KOPT-K1 (cell line): ENCODE measurements around the gene CHCHD10.
A peak's percentile ranks its signal among the peaks of the same experiment; 100 is the strongest.

Experiments
- H3K27ac ChIP-seq: fragments of 200-600 bp; sonication (generic); 2 replicates; pipeline ENCODE4 v1.5.1; 2016; ENCODE audit warnings: antibody characterized with exemption, mild to moderate bottlenecking, low read depth, low read length; ENCODE audit not compliant: poor library complexity, severe bottlenecking
- H3K36me3 ChIP-seq: fragments of 200-600 bp; sonication (generic); 2 replicates; pipeline ENCODE4 v1.5.1; 2017; ENCODE audit warnings: antibody characterized with exemption, mild to moderate bottlenecking, low read length, moderate library complexity; ENCODE audit not compliant: insufficient read depth
- H3K9me3 ChIP-seq: fragments of 200-600 bp; sonication (generic); 2 replicates; pipeline ENCODE4 v1.5.1; 2017; ENCODE audit warnings: antibody characterized with exemption, low read length, mild to moderate bottlenecking; ENCODE audit not compliant: insufficient read depth, poor library complexity, severe bottlenecking

Gene CHCHD10

GRCh38 chr22:23781065-23781464 lies 13.3 kb upstream of the CHCHD10 start:
- H3K36me3 ChIP-seq: no peaks in the 10 kb centered on the region
- no peaks in the 10 kb centered on the region for H3K9me3 ChIP-seq
- H3K27ac ChIP-seq: peak overlapping the region; percentile 68

- no peaks in the 10 kb centered on the region for H3K9me3 ChIP-seq
- H3K36me3 ChIP-seq: no peaks in the 10 kb centered on the region
- no peak overlapping the region for H3K27ac ChIP-seq
These were observed 12.5 kb upstream of the CHCHD10 start for GRCh38 chr22:23780146-23780748.

DNA sequence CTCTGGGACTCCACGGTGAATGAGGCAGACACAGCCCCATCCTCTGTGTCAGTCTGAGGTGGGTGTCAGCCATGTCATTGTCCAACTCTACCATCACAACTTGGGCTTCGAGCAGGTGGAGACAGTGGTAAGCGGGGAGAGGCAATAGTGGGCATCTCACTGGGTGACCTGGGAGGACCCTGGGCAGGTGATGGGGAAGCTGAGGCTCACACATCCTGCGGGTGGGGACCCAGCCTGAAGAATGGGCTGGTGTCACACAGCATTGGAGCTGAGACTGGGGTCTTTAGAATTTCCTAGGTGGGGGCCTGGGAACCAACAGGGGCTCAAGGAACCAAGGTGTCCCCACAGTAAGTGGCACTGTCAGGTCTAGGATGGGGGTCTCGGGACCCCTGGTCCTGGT lies 12.0 kb upstream of the CHCHD10 start:
- Histone ChIP-seq H3K36me3 (no peaks in the 10 kb centered on the region), H3K9me3 (no peaks in the 10 kb centered on the region), H3K27ac (no peak overlapping the region)

DNA sequence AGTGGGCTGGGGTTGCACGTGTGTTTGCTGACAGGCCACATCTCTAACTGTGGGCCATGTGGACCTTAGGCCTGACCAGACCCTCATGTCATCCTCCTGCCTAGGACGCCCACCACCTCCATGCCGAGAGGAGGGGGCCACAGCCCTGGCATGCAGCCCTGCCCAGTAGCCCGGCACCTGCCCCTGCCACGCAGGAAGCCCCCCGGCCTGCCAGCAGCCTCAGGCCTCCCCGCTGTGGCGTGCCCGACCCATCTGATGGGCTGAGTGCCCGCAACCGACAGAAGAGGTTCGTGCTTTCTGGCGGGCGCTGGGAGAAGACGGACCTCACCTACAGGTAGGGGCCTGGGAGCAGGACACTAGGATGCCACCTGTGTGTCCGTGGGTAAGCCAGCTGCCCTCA lies 11.3 kb upstream of the CHCHD10 start:
- H3K36me3 ChIP-seq: no peaks in the 10 kb centered on the region
- no peak overlapping the region for H3K27ac ChIP-seq
- H3K9me3 ChIP-seq: no peaks in the 10 kb centered on the region

GRCh38 chr22:23778577-23778900 lies 10.8 kb upstream of the CHCHD10 start:
- no peaks in the 10 kb centered on the region for H3K9me3 ChIP-seq
- H3K27ac ChIP-seq: no peak overlapping the region
- no peaks in the 10 kb centered on the region for H3K36me3 ChIP-seq

DNA sequence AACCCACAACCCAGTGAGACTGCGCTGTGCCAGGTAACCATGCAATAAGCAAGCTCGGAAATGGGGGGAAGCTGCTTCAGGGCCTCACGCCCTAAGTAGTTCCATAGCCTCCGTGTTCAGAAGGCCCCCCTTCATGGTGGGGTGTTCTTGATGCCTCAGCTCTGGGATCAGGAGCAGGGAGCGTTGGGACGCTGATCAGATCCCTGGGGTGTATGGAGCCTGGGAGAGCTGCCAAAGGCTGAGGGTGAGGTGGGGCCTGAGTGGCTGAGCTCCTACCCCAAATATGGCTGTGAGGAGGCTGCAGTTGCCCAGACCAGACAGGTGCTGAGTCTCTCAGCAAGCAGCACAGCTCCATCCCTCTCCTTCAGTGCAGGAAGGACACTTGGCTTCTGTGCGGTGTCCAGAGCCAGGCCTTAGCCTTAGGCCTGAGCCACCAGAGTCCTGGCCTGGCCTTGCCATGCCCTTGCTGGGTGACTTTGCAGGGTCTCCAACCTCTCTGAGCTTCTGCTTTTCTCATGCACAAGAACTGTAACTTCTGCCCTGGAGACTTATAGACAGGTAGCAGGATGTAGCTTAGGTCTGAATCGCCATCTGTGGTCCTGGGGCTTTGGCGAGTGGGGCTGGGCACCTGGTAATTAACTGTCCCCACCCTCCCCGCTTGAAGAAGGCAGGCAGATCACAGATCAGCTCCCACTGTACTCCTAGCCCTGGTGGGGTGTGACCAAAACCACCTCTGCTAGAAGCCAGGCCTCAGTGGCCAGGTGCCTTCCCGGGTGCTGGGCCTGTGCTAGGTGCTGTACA lies 10.2 kb upstream of the CHCHD10 start:
- Histone ChIP-seq H3K9me3 (no peaks in the 10 kb centered on the region), H3K36me3 (no peaks in the 10 kb centered on the region), H3K27ac (no peak overlapping the region)

GRCh38 chr22:23775779-23776375 lies 8.1 kb upstream of the CHCHD10 start:
- Histone ChIP-seq H3K9me3 (no peaks in the 10 kb centered on the region), H3K27ac (no peak overlapping the region), H3K36me3 (no peaks in the 10 kb centered on the region)

GRCh38 chr22:23774922-23775436 lies 7.2 kb upstream of the CHCHD10 start:
- Histone ChIP-seq H3K9me3 (no peaks in the 10 kb centered on the region), H3K27ac (no peak overlapping the region), H3K36me3 (no peaks in the 10 kb centered on the region)

DNA sequence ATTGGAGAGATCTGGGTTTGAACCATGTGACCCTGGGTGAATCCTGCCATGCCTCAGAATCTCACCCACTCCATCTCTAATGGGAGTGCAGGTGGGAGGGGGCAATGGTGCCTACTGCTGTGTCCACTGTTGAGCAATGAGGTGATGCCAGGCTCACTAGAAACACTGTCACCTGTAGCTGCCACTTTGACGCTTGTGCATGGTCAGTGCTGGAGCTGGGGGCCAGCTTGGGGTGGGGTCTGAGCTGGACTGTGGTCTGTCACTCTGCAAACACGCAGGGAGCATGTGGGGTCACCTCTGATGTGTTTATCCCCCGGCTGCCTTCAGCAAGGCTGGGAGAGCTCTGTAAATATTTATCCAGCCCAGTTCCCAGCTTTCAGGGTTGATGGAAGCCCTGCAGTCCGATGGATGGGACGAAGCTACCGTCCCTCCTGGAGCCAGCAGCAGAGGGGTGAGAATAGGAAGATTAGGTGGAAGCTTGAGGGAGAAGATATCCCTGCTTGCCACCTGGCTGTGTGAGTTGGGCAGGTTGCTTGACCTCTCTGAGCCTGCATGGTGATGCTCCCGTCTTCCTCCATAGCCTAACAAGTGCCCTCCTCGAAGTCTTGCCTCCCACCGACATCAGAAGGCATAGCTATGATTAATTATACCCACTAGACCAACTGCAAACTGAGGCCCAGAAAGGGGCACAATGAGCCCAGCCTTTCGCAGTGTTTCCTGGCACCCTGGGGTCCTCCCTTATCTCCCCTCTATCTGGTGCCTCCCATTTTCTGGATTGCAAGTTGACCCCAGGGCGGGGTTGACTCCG lies 6.5 kb upstream of the CHCHD10 start:
- Histone ChIP-seq H3K9me3 (no peaks in the 10 kb centered on the region), H3K27ac (no peak overlapping the region), H3K36me3 (no peaks in the 10 kb centered on the region)

DNA sequence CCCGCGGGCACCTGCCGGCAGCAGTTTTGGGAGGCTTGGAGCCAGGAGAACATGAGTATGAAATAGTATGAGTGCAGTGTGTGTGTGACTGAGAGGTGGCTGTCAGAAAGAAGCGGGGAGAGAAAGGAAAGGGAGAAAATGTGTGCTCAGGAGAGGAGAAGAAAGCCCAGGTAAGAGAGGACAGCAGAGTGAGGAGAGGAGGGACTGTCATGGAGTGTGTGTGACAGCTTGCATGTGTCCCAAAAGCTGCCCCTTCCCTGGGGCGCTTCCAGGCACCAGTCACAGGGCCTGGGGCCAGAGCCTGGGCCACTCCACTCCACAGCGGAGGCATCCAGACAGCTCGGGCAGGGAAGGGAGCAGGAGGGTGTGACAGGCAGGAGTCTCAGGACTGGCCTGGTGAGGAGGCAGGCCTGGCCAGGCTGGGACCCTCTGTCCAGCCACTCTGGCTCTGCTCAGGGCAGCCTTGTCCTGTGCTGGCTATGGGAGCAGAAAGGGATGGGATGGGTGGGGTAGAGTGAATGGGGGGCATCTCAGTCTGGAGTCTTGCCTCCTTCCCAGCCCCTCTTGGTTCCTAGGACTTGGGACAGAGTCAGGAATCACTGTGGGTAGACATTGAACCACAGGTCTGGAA lies 5.8 kb upstream of the CHCHD10 start:
- Histone ChIP-seq H3K9me3 (no peaks in the 10 kb centered on the region), H3K36me3 (no peaks in the 10 kb centered on the region), H3K27ac (no peak overlapping the region)

- H3K9me3 ChIP-seq: no peaks in the 10 kb centered on the region
- H3K36me3 ChIP-seq: no peaks in the 10 kb centered on the region
- no peak within 1 kb of the TSS for H3K27ac ChIP-seq
These were observed 5.1 kb upstream of the CHCHD10 start, which contains the start of gene MMP11 for GRCh38 chr22:23772649-23773473. Gene MMP11 (plus strand): TSS chr22:23772849. CDS start chr22:23772871, 22 bp downstream.

- Histone ChIP-seq H3K9me3 (no peaks in the 10 kb centered on the region), H3K36me3 (no peaks in the 10 kb centered on the region), H3K27ac (no peak overlapping the region)
These were observed 4.5 kb upstream of the CHCHD10 start for GRCh38 chr22:23772315-23772648.

GRCh38 chr22:23769321-23769965 lies 1.7 kb upstream of the CHCHD10 start:
- Histone ChIP-seq H3K36me3 (peaks cover 14% of the 10 kb centered on the region; the same call in 1 of the 2 replicates), H3K27ac (no peak overlapping the region), H3K9me3 (no peaks in the 10 kb centered on the region)

GRCh38 chr22:23767303-23767672 lies 484 bp downstream of the CHCHD10 start:
- Histone ChIP-seq H3K36me3 (peaks cover 17% of the 10 kb centered on the region; the same call in 1 of the 2 replicates), H3K9me3 (no peaks in the 10 kb centered on the region), H3K27ac (peak overlapping the region; percentile 84)
